LNCAP (cell line): ENCODE measurements around the gene RPL38.

Experiments
- CTCF ChIP-seq: fragments of 450-650 bp; IDR thresholded peaks from 2 replicates; pipeline ENCODE4 v1.5.1; 2017; ENCODE audit warnings: mild to moderate bottlenecking

The RPL38 gene

GRCh38 chr17:74245871-74246270, 42.4 kb downstream of the RPL38 start:
- no peak for TF ChIP-seq CTCF

GRCh38 chr17:74249590-74250270, 46.3 kb downstream of the RPL38 start:
- TF ChIP-seq CTCF = no peak

GRCh38 chr17:74250324-74250995, 47.0 kb downstream of the RPL38 start:
- TF ChIP-seq CTCF = no peak

- no peak for TF ChIP-seq CTCF
Observed at GRCh38 chr17:74251051-74251450, 47.6 kb downstream of the RPL38 start.

- TF ChIP-seq CTCF = no peak
Observed at GRCh38 chr17:74251569-74251968, 48.1 kb downstream of the RPL38 start.

- TF ChIP-seq CTCF = no peak
Observed at GRCh38 chr17:74252211-74252610, 48.7 kb downstream of the RPL38 start.

- TF ChIP-seq CTCF = no peak
Observed at GRCh38 chr17:74253036-74253435, 49.6 kb downstream of the RPL38 start.
